CD4-positive, alpha-beta T cell (primary cell): ENCODE measurements around the gene TAF5L. TPM values are rescaled to one million over a fixed set of nuclear protein-coding genes. Genes with fewer than 3 reads are reported as not detected.
"Not testable (repeated sequence)": the region's sequence is repeated elsewhere in the genome, so short reads cannot be mapped to it uniquely, and the experiment has no call there.

Source experiments
- ATAC-seq: fragments of 200-7000 bp; cut with Tn5 transposase; one replicate; pipeline ENCODE4 v1.10.0; 2022; ENCODE audit warnings: mild to moderate bottlenecking; ENCODE audit not compliant: poor library complexity
- CTCF ChIA-PET: fragments of 350-600 bp; sonication (Branson Sonifier 250); formaldehyde crosslinking; loops from one replicate; lab custom pipeline; 2021; ENCODE audit warnings: antibody characterized with exemption, inconsistent platforms; lab: Charles Lee
- POLR2A ChIA-PET: fragments of 350-600 bp; sonication (Branson Sonifier 250); formaldehyde crosslinking; loops from one replicate; lab custom pipeline; 2021; ENCODE audit warnings: antibody characterized with exemption, inconsistent platforms; lab: Charles Lee
- DNase-seq, 14 experiments: peaks; one replicate each; pipeline ENCODE4 v3.0.0-alpha.2; 2013 to 2020; ENCODE audit warnings: mixed read lengths in 2 of 14
- H3K27ac ChIP-seq, 2 donors: one replicate each; pipeline versions ENCODE4 v1.5.1 to v1.7.0; 2013; ENCODE audit warnings: low read length in 2 of 2, low read depth in 1 of 2, mild to moderate bottlenecking in 1 of 2
- H3K27me3 ChIP-seq, 2 experiments: 1 replicate in 1 of 2; 2 replicates in 1 of 2; pipeline versions ENCODE4 v1.6.1 to v1.7.0; 2013; ENCODE audit warnings: low read length in 2 of 2, control low read depth in 1 of 2, mild to moderate bottlenecking in 1 of 2, moderate library complexity in 1 of 2; ENCODE audit not compliant: insufficient read depth in 2 of 2, control insufficient read depth in 1 of 2
- H3K36me3 ChIP-seq: one replicate; pipeline ENCODE4 v1.6.1; 2013; ENCODE audit warnings: low read length, control low read depth; ENCODE audit not compliant: insufficient read depth
- H3K4me1 ChIP-seq: one replicate; pipeline ENCODE4 v1.6.1; 2013; ENCODE audit warnings: low read length, control low read depth; ENCODE audit not compliant: insufficient read depth
- H3K4me3 ChIP-seq: one replicate; pipeline ENCODE4 v1.5.1; 2013; ENCODE audit warnings: mild to moderate bottlenecking, low read length, moderate library complexity
- H3K9me3 ChIP-seq, 2 experiments: 1 replicate in 1 of 2; 2 replicates in 1 of 2; pipeline versions ENCODE4 v1.6.1 to v1.7.0; 2013; ENCODE audit warnings: low read length in 2 of 2, mild to moderate bottlenecking in 2 of 2, control low read depth in 1 of 2, moderate library complexity in 1 of 2; ENCODE audit not compliant: control insufficient read depth in 1 of 2, insufficient read depth in 1 of 2
- H3K27ac Mint-ChIP-seq: one replicate; pipeline ENCODE4 v1.8.0; 2020; ENCODE audit warnings: mixed read lengths
- H3K27me3 Mint-ChIP-seq: one replicate; pipeline ENCODE4 v1.8.0; 2021; ENCODE audit warnings: mixed read lengths
- H3K36me3 Mint-ChIP-seq: one replicate; pipeline ENCODE4 v1.8.0; 2021; ENCODE audit warnings: low read depth, mixed read lengths
- H3K4me1 Mint-ChIP-seq: one replicate; pipeline ENCODE4 v1.8.0; 2021; ENCODE audit warnings: low read depth, mixed read lengths
- H3K4me3 Mint-ChIP-seq: one replicate; pipeline ENCODE4 v1.8.0; 2020; ENCODE audit warnings: mild to moderate bottlenecking, mixed read lengths
- H3K9me3 Mint-ChIP-seq: one replicate; pipeline ENCODE4 v1.8.0; 2020; ENCODE audit warnings: mixed read lengths
- CTCF ChIP-seq: fragments of 200-600 bp; IDR thresholded peaks from one replicate; pipeline ENCODE4 v1.8.0; 2022; ENCODE audit warnings: antibody characterized with exemption, mild to moderate bottlenecking
- intact Hi-C, 2 experiments: fragments of 100-400 bp; cut with DNase I in 1 of 2; cut with micrococcal nuclease in 1 of 2; formaldehyde crosslinking; loops; one replicate each; pipeline versions ENCODE4 v1.15.1 to v1.9.0; 2023 to 2025; cut with DNase I, micrococcal nuclease
- total RNA-seq, 174 experiments: library from RNA in 2 of 174; stranded (reverse) in 2 of 174; gene quantifications; one replicate each; pipeline ENCODE4 v1.2.3 and lab custom pipeline; 2021 to 2026

The TAF5L gene
- total RNA-seq, 2 experiments from 2014 or later = 19.5 to 21.9 TPM

GRCh38 chr1:229563241-229563640 is 62.7 kb downstream of the TAF5L start:
- no peak overlapping the region for H3K4me3 ChIP-seq
- H3K27me3 ChIP-seq = no peaks in the 10 kb centered on the region
- H3K9me3 ChIP-seq = no peaks in the 10 kb centered on the region
- Mint-ChIP-seq H3K36me3 (no peaks in the 10 kb centered on the region), H3K4me3 (peak overlapping the region; percentile 8), H3K27me3 (peaks cover 4% of the 10 kb centered on the region), H3K27ac (no peak overlapping the region), H3K4me1 (peaks cover 9% of the 10 kb centered on the region), H3K9me3 (no peaks in the 10 kb centered on the region)
- ATAC-seq (no peak), DNase-seq (no peak)
- POLR2A ChIA-PET = no interaction called here
- intact Hi-C loops = no loop called here
- CTCF ChIA-PET = interaction anchor here (0.6 kb wide), 1 partner anchor 35 kb away, joined by 3 read pairs; no protein-coding TSS in a partner anchor
- no peak overlapping the region for H3K27ac ChIP-seq
- no peaks in the 10 kb centered on the region for H3K36me3 ChIP-seq
- TF ChIP-seq CTCF = no peak
- peaks cover 7% of the 10 kb centered on the region for H3K4me1 ChIP-seq

DNA sequence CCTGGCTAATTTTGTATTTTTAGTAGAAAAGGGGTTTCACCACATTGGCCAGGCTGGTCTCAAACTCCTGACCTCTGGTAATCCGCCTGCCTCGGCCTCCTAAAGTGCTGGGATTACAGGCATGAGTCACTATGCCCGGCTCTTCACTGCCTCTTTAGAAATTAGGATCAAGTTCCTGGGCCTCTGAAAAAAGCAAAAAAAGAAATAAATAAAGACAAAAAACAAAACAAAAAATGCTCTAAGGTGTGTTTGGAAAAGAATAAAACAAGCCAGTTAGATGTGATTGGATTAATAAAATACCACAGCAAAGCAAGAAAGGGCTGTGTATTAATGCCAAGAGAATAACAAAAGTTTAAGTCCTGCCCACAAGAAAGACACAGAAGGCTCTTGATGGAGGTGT is 63.2 kb downstream of the TAF5L start:
- Mint-ChIP-seq H3K4me1 (peaks cover 10% of the 10 kb centered on the region), H3K27me3 (peaks cover 4% of the 10 kb centered on the region), H3K9me3 (no peaks in the 10 kb centered on the region), H3K4me3 (no peak overlapping the region), H3K36me3 (peaks cover under 1% of the 10 kb centered on the region), H3K27ac (no peak overlapping the region)
- no peaks in the 10 kb centered on the region for H3K36me3 ChIP-seq
- intact Hi-C loops = no loop called here
- no peaks in the 10 kb centered on the region for H3K27me3 ChIP-seq
- no peak for ATAC-seq
- no peak overlapping the region for H3K4me3 ChIP-seq
- POLR2A ChIA-PET = no interaction called here
- peaks cover 10% of the 10 kb centered on the region for H3K4me1 ChIP-seq
- no peak for DNase-seq
- H3K27ac ChIP-seq = no peak overlapping the region
- TF ChIP-seq CTCF = no peak
- H3K9me3 ChIP-seq = no peaks in the 10 kb centered on the region
- CTCF ChIA-PET = no interaction called here

GRCh38 chr1:229561141-229561540 is 64.8 kb downstream of the TAF5L start:
- Mint-ChIP-seq H3K27ac (peak overlapping the region; percentile 58), H3K9me3 (no peaks in the 10 kb centered on the region), H3K27me3 (no peaks in the 10 kb centered on the region), H3K4me1 (peaks cover 25% of the 10 kb centered on the region), H3K36me3 (peaks cover 8% of the 10 kb centered on the region), H3K4me3 (peak overlapping the region; percentile 80)
- H3K27ac ChIP-seq = no peak overlapping the region
- H3K4me1 ChIP-seq = peaks cover 25% of the 10 kb centered on the region
- DNase-seq = no peak
- intact Hi-C loops = no loop called here
- TF ChIP-seq CTCF = no peak
- no peak overlapping the region for H3K4me3 ChIP-seq
- H3K27me3 ChIP-seq = no peaks in the 10 kb centered on the region
- no peak for ATAC-seq
- H3K36me3 ChIP-seq = no peaks in the 10 kb centered on the region
- no peaks in the 10 kb centered on the region for H3K9me3 ChIP-seq
- POLR2A ChIA-PET = no interaction called here
- CTCF ChIA-PET = interaction anchor here (0.6 kb wide), 1 partner anchor 67 kb away, joined by 5 read pairs; no protein-coding TSS in a partner anchor

DNA sequence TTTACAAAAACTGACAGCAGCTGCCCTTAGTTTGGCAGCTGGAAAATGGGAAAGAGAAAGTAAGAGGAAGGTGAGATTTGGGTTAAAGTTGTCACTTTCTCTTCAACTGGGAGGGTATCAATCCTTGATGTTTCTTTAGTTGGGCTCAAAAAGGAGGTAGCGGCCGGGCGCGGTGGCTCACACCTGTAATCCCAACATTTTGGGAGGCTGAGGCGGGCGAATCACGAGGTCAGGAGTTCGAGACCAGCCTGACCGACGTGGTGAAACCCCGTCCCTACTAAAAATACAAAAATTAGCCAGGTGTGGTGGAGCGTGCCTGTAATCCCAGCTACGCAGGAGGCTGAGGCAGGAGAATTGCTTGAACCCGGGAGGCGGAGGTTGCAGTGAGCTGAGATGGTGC is 65.8 kb downstream of the TAF5L start:
- H3K27me3 Mint-ChIP-seq, DNase-seq, H3K27ac ChIP-seq, H3K36me3 Mint-ChIP-seq, POLR2A ChIA-PET, H3K36me3 ChIP-seq, H3K27me3 ChIP-seq, H3K9me3 ChIP-seq, intact Hi-C loops, ATAC-seq, H3K4me3 ChIP-seq, H3K9me3 Mint-ChIP-seq: not testable (repeated sequence)
- CTCF ChIA-PET = interaction anchor here (2.5 kb wide), 1 partner anchor 66 kb away, joined by 29 read pairs; the partner anchor contains the start of genes TAF5L and URB2
- H3K4me1 ChIP-seq = peaks cover 31% of the 10 kb centered on the region
- H3K27ac Mint-ChIP-seq = peak overlapping the region; percentile 66
- H3K4me1 Mint-ChIP-seq = peaks cover 32% of the 10 kb centered on the region
- H3K4me3 Mint-ChIP-seq = peak overlapping the region; percentile 58

DNA sequence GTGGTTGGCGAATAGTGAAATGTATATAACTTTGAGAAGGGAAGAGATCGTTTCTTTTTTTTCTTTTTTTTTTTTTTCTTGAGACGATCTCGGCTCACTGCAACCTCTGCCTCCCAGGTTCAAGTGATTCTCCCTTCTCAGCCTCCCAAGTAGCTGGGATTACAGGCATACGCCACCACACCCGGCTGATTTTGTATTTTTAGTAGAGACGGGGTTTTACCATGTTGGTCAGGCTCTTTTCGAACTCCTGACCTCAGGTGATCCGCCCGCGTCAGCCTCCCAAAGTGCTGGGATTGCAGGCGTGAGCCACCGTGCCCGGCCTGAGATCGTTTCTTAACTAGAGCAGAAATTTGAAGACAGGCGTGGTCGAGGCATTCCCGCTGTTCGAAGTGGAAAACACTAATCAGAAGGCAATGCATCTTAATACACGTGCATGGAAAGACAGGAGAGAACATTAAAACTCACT is 66.6 kb downstream of the TAF5L start:
- not testable (repeated sequence) for ATAC-seq, H3K36me3 ChIP-seq, H3K9me3 ChIP-seq, H3K9me3 Mint-ChIP-seq, H3K27me3 ChIP-seq, H3K27me3 Mint-ChIP-seq
- peaks cover 38% of the 10 kb centered on the region for H3K4me1 Mint-ChIP-seq
- H3K36me3 Mint-ChIP-seq = peaks cover 14% of the 10 kb centered on the region
- ChIA-PET CTCF (interaction anchor here (0.8 to 2.5 kb wide), 8 partner anchors 18 to 218 kb away, joined by 3 to 29 read pairs (median 4); partner anchors contain the start of genes NUP133, TAF5L and URB2), POLR2A (interaction anchor here (0.8 to 3.4 kb wide), 10 partner anchors 11 to 1394 kb away, joined by 3 to 85 read pairs (median 6); partner anchors contain the start of genes CCSAP, GALNT2, NUP133 and TAF5L)
- peaks cover 37% of the 10 kb centered on the region for H3K4me1 ChIP-seq
- intact Hi-C loops = loop anchor here (1.0 to 5.0 kb wide), 6 partner anchors 17 to 507 kb away; partner anchors contain the start of genes NUP133 (in 2 of the 2), TAF5L (in 2 of the 2), URB2 (in 2 of the 2) and GALNT2 (in 1 of the 2)
- peak overlapping the region in 1 of 2 donors; percentile 35 for H3K27ac ChIP-seq
- peak overlapping the region; percentile 66 for H3K27ac Mint-ChIP-seq
- DNase-seq = peak in 2 of 14 experiments; percentile 17 to 18
- peak overlapping the region; percentile 75 for H3K4me3 ChIP-seq
- peak overlapping the region; percentile 93 for H3K4me3 Mint-ChIP-seq
